ENCODE results near the gene MYT1.
"Not testable (repeated sequence)": the region's sequence is repeated elsewhere in the genome, so short reads cannot be mapped to it uniquely, and the experiment has no call there.

The MYT1 gene

DNA sequence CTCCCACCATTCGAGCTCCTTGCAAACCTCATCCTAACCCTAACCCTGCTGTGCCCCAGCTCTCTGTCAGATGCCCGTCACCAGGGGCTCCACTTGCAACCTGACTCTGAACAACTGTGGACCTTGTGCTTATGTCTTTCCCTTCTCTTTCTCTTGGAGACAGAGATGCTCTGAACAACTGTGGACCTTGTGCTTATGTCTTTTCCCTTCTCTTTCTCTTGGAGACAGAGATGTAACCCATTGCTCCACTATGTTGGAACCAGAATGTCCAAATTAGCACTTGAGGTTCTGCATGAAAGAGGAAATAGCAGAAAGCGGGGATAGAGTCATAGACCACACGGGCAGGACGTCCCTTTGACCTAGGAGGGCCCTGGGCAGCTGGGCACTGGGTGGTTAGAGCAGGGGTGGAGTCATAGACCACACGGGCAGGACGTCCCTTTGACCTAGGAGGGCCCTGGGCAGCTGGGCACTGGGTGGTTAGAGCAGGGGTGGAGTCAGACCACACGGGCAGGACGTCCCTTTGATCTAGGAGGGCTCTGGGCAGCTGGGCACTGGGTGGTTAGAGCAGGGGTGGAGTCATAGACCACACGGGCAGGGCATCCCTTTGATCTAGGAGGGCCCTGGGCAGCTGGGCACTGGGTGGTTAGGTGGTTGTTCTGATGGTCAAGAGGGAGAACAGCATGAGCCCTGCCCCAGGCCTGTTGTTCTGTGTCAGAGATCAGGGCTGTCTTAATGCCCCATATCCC, 113.5 kb downstream of the MYT1 start:
- no peak for DNase-seq

- no peak for DNase-seq
Measured at GRCh38 chr20:64278317-64278681, 114.0 kb downstream of the MYT1 start.

- no peak for DNase-seq
Measured at GRCh38 chr20:64279826-64280459, 115.7 kb downstream of the MYT1 start.

- no peak for DNase-seq
Measured at GRCh38 chr20:64280460-64280843, 116.2 kb downstream of the MYT1 start.

GRCh38 chr20:64283646-64284045, 119.4 kb downstream of the MYT1 start:
- DNase-seq: no peak

DNA sequence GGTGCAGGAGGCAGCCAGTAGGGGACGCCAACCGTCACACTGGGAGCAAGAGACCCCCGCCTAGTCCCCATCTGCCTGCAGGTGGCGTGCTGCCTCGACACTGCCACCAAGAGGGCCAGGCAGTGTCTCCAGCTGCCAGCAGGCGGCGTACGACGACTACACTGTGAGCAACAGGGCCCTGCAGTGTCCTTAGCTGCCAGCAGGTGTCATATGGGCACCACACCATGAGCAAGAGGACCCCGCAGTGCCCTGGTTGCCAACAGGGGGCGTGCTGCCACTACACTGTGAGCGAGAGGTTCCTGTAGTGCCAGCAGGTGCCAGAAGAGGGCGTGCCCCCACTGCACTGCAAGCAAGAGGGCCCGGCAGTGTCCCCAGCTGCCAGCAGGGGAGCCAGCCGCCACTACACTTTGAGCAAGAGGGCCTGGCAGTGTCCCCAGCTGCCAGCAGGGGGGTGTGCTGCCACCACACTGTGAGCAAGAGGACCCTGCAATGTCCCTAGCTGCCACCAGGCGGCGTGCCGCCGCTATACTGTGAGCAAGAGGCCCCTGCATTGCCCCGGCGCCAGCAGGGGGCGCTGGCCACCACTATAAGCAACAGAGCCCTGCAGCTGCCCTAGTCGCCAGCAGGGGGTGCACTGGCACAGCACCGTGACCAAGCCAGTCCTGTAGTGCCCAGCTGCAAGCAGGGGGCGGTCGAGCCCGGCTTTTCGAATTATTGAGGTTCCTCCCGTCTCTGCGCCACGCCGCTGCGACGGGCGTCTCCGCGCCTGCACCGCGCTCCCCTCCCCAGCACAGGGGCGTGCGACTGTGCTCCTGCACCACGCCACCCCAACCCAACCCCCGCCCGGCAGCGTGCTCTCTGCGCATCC, 121.6 kb downstream of the MYT1 start:
- DNase-seq: peak; percentile 17

GRCh38 chr20:64286447-64287263, 122.4 kb downstream of the MYT1 start:
- DNase-seq: not testable (repeated sequence)

GRCh38 chr20:64287264-64287590, 123.0 kb downstream of the MYT1 start:
- DNase-seq: not testable (repeated sequence)
